ENCODE data around the gene THSD4.

The THSD4 gene

GRCh38 chr15:71114887-71115566 is at the start of gene THSD4:
Gene THSD4, plus strand, starts transcription at chr15:71115471.
- peak; percentile 77 for DNase-seq

- no peak for DNase-seq
Measured at GRCh38 chr15:71066983-71067382, 48.3 kb upstream of the THSD4 start.

- no peak for DNase-seq
Measured at GRCh38 chr15:71069693-71070092, 45.6 kb upstream of the THSD4 start.

- DNase-seq: no peak
Measured at GRCh38 chr15:71071529-71071928, 43.7 kb upstream of the THSD4 start.

- DNase-seq: no peak
Measured at GRCh38 chr15:71072423-71072822, 42.8 kb upstream of the THSD4 start.

- no peak for DNase-seq
Measured at GRCh38 chr15:71078506-71079207, 36.6 kb upstream of the THSD4 start.

- DNase-seq: no peak
Measured at GRCh38 chr15:71079208-71080044, 35.8 kb upstream of the THSD4 start.

GRCh38 chr15:71080166-71080565 is 35.1 kb upstream of the THSD4 start:
- no peak for DNase-seq

- no peak for DNase-seq
Measured at GRCh38 chr15:71080705-71081104, 34.6 kb upstream of the THSD4 start.

- DNase-seq: no peak
Measured at GRCh38 chr15:71082803-71083202, 32.5 kb upstream of the THSD4 start.

- no peak for DNase-seq
Measured at GRCh38 chr15:71083349-71083748, 31.9 kb upstream of the THSD4 start.

GRCh38 chr15:71084264-71084663 is 31.0 kb upstream of the THSD4 start:
- DNase-seq: no peak

- DNase-seq: no peak
Measured at GRCh38 chr15:71085809-71086208, 29.5 kb upstream of the THSD4 start.

- no peak for DNase-seq
Measured at GRCh38 chr15:71088155-71088554, 27.1 kb upstream of the THSD4 start.

GRCh38 chr15:71088683-71089082 is 26.6 kb upstream of the THSD4 start:
- no peak for DNase-seq

GRCh38 chr15:71089801-71090200 is 25.5 kb upstream of the THSD4 start:
- no peak for DNase-seq

- DNase-seq: no peak
Measured at GRCh38 chr15:71091601-71092000, 23.7 kb upstream of the THSD4 start.

- DNase-seq: no peak
Measured at GRCh38 chr15:71092056-71092600, 23.1 kb upstream of the THSD4 start.

GRCh38 chr15:71093054-71094024 is 21.9 kb upstream of the THSD4 start:
- no peak for DNase-seq

GRCh38 chr15:71094137-71094536 is 21.1 kb upstream of the THSD4 start:
- no peak for DNase-seq

- no peak for DNase-seq
Measured at GRCh38 chr15:71096676-71097075, 18.6 kb upstream of the THSD4 start.

- DNase-seq: no peak
Measured at GRCh38 chr15:71097890-71098289, 17.4 kb upstream of the THSD4 start.

Measured in activated CD4-positive, alpha-beta T cell treated with anti-CD3 and anti-CD28 coated beads, Interleukin-10, Interleukin-2, amounts not matched to agents 100 ng/mL and 50 ng/mL, durations not matched to agents 16 hours and 8 hours (primary cell).